HepG2 (cell line): ENCODE results near the gene SLC9A5. TPM values are rescaled to one million over a fixed set of nuclear protein-coding genes. Genes with fewer than 3 reads are reported as not detected.

Experiments used
- CREB1 ChIP-seq, 2 experiments: fragments of 450-650 bp in 1 of 2; IDR thresholded peaks; 2 replicates each; pipeline ENCODE4 v1.6.1; 2016 to 2017; ENCODE audit warnings: control low read depth in 1 of 2, mild to moderate bottlenecking in 1 of 2, missing compliant biosample characterization in 1 of 2, missing genetic modification characterization in 1 of 2
- FLYWCH1 ChIP-seq: sonication (generic); formaldehyde crosslinking; IDR thresholded peaks from 2 replicates; pipeline ENCODE4 v1.8.1; 2023; ENCODE audit warnings: mild to moderate bottlenecking, missing genetic modification reagents
- HOXA7 ChIP-seq: sonication (generic); formaldehyde crosslinking; IDR thresholded peaks from 2 replicates; pipeline ENCODE4 v1.8.1; 2022; ENCODE audit warnings: mild to moderate bottlenecking, missing genetic modification reagents, moderate library complexity
- RFXANK ChIP-seq: IDR thresholded peaks from 2 replicates; pipeline ENCODE4 v1.6.1; 2016
- TBX2 ChIP-seq: sonication (generic); formaldehyde crosslinking; IDR thresholded peaks from 2 replicates; pipeline ENCODE4 v1.5.0; 2020; ENCODE audit warnings: missing genetic modification reagents, mild to moderate bottlenecking, borderline replicate concordance
- TBX3 ChIP-seq: fragments of 450-650 bp; IDR thresholded peaks from 2 replicates; pipeline ENCODE4 v1.6.1; 2017; ENCODE audit warnings: antibody characterized with exemption, mild to moderate bottlenecking, inconsistent platforms, borderline replicate concordance
- ZNF333 ChIP-seq: sonication (generic); formaldehyde crosslinking; IDR thresholded peaks from 2 replicates; pipeline ENCODE4 v1.4.0; 2020; ENCODE audit warnings: mild to moderate bottlenecking, missing genetic modification reagents, borderline replicate concordance
- ZNF343 ChIP-seq: sonication (generic); formaldehyde crosslinking; IDR thresholded peaks from 2 replicates; pipeline ENCODE4 v1.4.0; 2020; ENCODE audit warnings: mild to moderate bottlenecking, missing genetic modification reagents
- ZNF567 ChIP-seq: sonication (generic); formaldehyde crosslinking; IDR thresholded peaks from 2 replicates; pipeline ENCODE4 v1.8.1; 2023; ENCODE audit warnings: mild to moderate bottlenecking, missing genetic modification reagents, borderline replicate concordance
- polyA plus RNA-seq, 8 experiments: library from polyadenylated mRNA; depleted of rRNA in 3 of 8; stranded (reverse) in 7 of 8; unstranded in 1 of 8; fragments of >200 nt; fragmentation: Illumina TruSeq in 4 of 8; extraction: Trizol in 4 of 8; gene quantifications; 2 replicates each; pipeline versions ENCODE4 v1.2.1 to v1.2.3, GENCODE V29; 2011 to 2016; ENCODE audit warnings: low read depth in 4 of 8, missing spikeins in 1 of 8, mixed read lengths in 1 of 8; ENCODE audit not compliant: insufficient read depth in 1 of 8
- total RNA-seq, 5 experiments: library from RNA; depleted of rRNA; stranded (reverse); fragments of >200 nt; fragmentation: Illumina TruSeq; extraction: Trizol; gene quantifications; 2 replicates each; pipeline ENCODE4 v1.2.3, GENCODE V29; 2016; ENCODE audit warnings: low read depth in 1 of 5
- TF ChIP-seq, protein P1 (sequence below): sonication (generic); formaldehyde crosslinking; IDR thresholded peaks from 2 replicates; pipeline ENCODE4 v1.5.0; 2020; ENCODE audit warnings: mild to moderate bottlenecking, missing genetic modification reagents, borderline replicate concordance
- TF ChIP-seq, protein P2 (sequence below): sonication (generic); formaldehyde crosslinking; IDR thresholded peaks from 2 replicates; pipeline ENCODE4 v1.5.1; 2020; ENCODE audit warnings: missing genetic modification reagents, mild to moderate bottlenecking, borderline replicate concordance
- TF ChIP-seq, protein P3 (sequence below): sonication (generic); formaldehyde crosslinking; IDR thresholded peaks from 2 replicates; pipeline ENCODE4 v1.5.1; 2020; ENCODE audit warnings: missing genetic modification reagents, mild to moderate bottlenecking, borderline replicate concordance
- TF ChIP-seq, protein P4 (sequence below): sonication (generic); formaldehyde crosslinking; IDR thresholded peaks from 2 replicates; pipeline ENCODE4 v1.5.0; 2020; ENCODE audit warnings: mild to moderate bottlenecking, missing genetic modification reagents
- TF ChIP-seq, protein P5 (sequence below): IDR thresholded peaks from 2 replicates; pipeline ENCODE4 v1.6.1; 2016; ENCODE audit warnings: low read depth, borderline replicate concordance

SLC9A5 gene
- total and polyA plus RNA-seq, 2 of the 13 experiments (the other 11 are each of a cell fraction or from before 2014, with no cell fraction given): 0.58 to 1.4 TPM

DNA sequence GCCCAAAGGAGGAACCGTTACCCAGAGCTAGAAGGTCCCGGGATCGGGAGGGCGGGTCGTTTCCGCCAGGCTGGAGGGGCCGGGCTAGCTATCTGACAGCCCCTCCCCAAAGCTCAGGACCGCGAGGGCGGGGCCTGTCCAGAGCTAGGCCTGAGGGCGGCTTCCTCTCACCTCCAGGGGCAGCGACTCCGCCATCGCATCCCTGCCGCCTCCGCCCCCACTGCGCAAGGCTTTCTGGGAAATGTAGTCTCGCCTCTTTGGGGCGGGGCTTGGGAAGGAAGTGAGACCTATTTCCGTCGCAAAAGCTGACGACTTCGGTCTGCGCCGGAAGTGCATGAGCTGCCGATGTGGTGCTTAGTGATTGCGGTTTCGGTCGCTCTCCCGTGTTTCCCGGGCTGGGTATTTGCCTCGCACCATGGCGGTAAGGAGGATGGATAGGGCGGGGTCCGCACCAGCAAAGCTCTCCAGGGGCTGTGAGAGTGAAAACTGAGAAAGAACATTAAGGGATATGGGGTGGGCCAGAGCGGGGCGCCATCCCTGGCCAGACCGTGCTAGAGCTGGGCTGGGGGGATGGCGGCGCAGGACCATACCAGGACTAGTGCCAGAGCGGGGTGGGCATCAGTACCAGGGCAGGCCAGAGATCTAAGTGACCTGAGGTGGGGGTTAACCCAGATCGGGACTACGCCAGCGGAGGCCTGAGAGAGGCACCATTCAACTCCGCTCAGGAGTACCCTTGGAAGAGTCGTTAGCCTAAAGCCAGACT lies 21.8 kb upstream of the SLC9A5 start, which contains the start of gene TMEM208 (continued):
- TF ChIP-seq, protein P1, sequence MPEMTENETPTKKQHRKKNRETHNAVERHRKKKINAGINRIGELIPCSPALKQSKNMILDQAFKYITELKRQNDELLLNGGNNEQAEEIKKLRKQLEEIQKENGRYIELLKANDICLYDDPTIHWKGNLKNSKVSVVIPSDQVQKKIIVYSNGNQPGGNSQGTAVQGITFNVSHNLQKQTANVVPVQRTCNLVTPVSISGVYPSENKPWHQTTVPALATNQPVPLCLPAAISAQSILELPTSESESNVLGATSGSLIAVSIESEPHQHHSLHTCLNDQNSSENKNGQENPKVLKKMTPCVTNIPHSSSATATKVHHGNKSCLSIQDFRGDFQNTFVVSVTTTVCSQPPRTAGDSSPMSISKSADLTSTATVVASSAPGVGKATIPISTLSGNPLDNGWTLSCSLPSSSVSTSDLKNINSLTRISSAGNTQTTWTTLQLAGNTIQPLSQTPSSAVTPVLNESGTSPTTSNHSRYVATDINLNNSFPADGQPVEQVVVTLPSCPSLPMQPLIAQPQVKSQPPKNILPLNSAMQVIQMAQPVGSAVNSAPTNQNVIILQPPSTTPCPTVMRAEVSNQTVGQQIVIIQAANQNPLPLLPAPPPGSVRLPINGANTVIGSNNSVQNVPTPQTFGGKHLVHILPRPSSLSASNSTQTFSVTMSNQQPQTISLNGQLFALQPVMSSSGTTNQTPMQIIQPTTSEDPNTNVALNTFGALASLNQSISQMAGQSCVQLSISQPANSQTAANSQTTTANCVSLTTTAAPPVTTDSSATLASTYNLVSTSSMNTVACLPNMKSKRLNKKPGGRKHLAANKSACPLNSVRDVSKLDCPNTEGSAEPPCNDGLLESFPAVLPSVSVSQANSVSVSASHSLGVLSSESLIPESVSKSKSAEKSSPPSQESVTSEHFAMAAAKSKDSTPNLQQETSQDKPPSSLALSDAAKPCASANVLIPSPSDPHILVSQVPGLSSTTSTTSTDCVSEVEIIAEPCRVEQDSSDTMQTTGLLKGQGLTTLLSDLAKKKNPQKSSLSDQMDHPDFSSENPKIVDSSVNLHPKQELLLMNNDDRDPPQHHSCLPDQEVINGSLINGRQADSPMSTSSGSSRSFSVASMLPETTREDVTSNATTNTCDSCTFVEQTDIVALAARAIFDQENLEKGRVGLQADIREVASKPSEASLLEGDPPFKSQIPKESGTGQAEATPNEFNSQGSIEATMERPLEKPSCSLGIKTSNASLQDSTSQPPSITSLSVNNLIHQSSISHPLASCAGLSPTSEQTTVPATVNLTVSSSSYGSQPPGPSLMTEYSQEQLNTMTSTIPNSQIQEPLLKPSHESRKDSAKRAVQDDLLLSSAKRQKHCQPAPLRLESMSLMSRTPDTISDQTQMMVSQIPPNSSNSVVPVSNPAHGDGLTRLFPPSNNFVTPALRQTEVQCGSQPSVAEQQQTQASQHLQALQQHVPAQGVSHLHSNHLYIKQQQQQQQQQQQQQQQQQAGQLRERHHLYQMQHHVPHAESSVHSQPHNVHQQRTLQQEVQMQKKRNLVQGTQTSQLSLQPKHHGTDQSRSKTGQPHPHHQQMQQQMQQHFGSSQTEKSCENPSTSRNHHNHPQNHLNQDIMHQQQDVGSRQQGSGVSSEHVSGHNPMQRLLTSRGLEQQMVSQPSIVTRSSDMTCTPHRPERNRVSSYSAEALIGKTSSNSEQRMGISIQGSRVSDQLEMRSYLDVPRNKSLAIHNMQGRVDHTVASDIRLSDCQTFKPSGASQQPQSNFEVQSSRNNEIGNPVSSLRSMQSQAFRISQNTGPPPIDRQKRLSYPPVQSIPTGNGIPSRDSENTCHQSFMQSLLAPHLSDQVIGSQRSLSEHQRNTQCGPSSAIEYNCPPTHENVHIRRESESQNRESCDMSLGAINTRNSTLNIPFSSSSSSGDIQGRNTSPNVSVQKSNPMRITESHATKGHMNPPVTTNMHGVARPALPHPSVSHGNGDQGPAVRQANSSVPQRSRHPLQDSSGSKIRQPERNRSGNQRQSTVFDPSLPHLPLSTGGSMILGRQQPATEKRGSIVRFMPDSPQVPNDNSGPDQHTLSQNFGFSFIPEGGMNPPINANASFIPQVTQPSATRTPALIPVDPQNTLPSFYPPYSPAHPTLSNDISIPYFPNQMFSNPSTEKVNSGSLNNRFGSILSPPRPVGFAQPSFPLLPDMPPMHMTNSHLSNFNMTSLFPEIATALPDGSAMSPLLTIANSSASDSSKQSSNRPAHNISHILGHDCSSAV (CRISPR knock-in tag): no peak
- TF ChIP-seq ZNF567 (CRISPR knock-in tag) (peak; percentile 98), TBX3 (peak; percentile 67), CREB1 (IDR thresholded peaks at IDR 0.05) (peak; percentile 99), CREB1 (CRISPR knock-in tag; IDR thresholded peaks at IDR 0.05) (peak; percentile 100), TBX2 (CRISPR knock-in tag) (peak; percentile 60; the same call in 1 of the 2 replicates), ZNF333 (CRISPR knock-in tag) (0 out of 2 replicates have a peak, but pooled peaks have one; percentile 34), ZNF343 (CRISPR knock-in tag) (no peak; the same call in 1 of the 2 replicates), HOXA7 (no peak), RFXANK (CRISPR knock-in tag) (peak; percentile 67; the same call in 1 of the 2 replicates), FLYWCH1 (CRISPR knock-in tag) (no peak)
- TF ChIP-seq, protein P2, sequence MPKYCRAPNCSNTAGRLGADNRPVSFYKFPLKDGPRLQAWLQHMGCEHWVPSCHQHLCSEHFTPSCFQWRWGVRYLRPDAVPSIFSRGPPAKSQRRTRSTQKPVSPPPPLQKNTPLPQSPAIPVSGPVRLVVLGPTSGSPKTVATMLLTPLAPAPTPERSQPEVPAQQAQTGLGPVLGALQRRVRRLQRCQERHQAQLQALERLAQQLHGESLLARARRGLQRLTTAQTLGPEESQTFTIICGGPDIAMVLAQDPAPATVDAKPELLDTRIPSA (CRISPR knock-in tag): peak; percentile 65; the same call in 1 of the 2 replicates
- TF ChIP-seq, protein P3, sequence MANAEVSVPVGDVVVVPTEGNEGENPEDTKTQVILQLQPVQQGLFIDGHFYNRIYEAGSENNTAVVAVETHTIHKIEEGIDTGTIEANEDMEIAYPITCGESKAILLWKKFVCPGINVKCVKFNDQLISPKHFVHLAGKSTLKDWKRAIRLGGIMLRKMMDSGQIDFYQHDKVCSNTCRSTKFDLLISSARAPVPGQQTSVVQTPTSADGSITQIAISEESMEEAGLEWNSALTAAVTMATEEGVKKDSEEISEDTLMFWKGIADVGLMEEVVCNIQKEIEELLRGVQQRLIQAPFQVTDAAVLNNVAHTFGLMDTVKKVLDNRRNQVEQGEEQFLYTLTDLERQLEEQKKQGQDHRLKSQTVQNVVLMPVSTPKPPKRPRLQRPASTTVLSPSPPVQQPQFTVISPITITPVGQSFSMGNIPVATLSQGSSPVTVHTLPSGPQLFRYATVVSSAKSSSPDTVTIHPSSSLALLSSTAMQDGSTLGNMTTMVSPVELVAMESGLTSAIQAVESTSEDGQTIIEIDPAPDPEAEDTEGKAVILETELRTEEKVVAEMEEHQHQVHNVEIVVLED (CRISPR knock-in tag): peak; percentile 89
- TF ChIP-seq, protein P4, sequence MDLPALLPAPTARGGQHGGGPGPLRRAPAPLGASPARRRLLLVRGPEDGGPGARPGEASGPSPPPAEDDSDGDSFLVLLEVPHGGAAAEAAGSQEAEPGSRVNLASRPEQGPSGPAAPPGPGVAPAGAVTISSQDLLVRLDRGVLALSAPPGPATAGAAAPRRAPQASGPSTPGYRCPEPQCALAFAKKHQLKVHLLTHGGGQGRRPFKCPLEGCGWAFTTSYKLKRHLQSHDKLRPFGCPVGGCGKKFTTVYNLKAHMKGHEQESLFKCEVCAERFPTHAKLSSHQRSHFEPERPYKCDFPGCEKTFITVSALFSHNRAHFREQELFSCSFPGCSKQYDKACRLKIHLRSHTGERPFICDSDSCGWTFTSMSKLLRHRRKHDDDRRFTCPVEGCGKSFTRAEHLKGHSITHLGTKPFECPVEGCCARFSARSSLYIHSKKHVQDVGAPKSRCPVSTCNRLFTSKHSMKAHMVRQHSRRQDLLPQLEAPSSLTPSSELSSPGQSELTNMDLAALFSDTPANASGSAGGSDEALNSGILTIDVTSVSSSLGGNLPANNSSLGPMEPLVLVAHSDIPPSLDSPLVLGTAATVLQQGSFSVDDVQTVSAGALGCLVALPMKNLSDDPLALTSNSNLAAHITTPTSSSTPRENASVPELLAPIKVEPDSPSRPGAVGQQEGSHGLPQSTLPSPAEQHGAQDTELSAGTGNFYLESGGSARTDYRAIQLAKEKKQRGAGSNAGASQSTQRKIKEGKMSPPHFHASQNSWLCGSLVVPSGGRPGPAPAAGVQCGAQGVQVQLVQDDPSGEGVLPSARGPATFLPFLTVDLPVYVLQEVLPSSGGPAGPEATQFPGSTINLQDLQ (CRISPR knock-in tag): no peak
- TF ChIP-seq, protein P5, sequence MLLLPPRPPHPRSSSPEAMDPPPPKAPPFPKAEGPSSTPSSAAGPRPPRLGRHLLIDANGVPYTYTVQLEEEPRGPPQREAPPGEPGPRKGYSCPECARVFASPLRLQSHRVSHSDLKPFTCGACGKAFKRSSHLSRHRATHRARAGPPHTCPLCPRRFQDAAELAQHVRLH (CRISPR knock-in tag): no peak; the same call in 1 of the 2 replicates
